Activated CD4-positive, alpha-beta memory T cell treated with anti-CD3 and anti-CD28 coated beads, Interleukin-2, amount 10 ng/mL, durations not matched to agents 7 days and 5 days (primary cell): ENCODE measurements around the gene ST6GALNAC1. TPM values are rescaled to one million over a fixed set of nuclear protein-coding genes. Genes with fewer than 3 reads are reported as not detected.

Source experiments
- CTCF ChIA-PET: fragments of 350-600 bp; sonication (Branson Sonifier 250); formaldehyde crosslinking; loops from one replicate; lab custom pipeline; 2021; ENCODE audit warnings: antibody characterized with exemption, inconsistent platforms; lab: Charles Lee
- POLR2A ChIA-PET: fragments of 350-600 bp; sonication (Branson Sonifier 250); formaldehyde crosslinking; loops from one replicate; lab custom pipeline; 2021; ENCODE audit warnings: antibody characterized with exemption; lab: Charles Lee
- DNase-seq: peaks from one replicate; pipeline ENCODE4 v3.0.0-alpha.2; 2020
- H3K27ac Mint-ChIP-seq: one replicate; pipeline ENCODE4 v1.8.0; 2021; ENCODE audit warnings: mild to moderate bottlenecking, mixed read lengths
- H3K27me3 Mint-ChIP-seq: one replicate; pipeline ENCODE4 v1.8.0; 2021; ENCODE audit warnings: mixed read lengths
- H3K36me3 Mint-ChIP-seq: one replicate; pipeline ENCODE4 v1.8.0; 2021; ENCODE audit warnings: low read depth, mixed read lengths
- H3K4me1 Mint-ChIP-seq: one replicate; pipeline ENCODE4 v1.8.0; 2021; ENCODE audit warnings: mixed read lengths
- H3K4me3 Mint-ChIP-seq: one replicate; pipeline ENCODE4 v1.8.0; 2021; ENCODE audit warnings: mild to moderate bottlenecking, mixed read lengths
- H3K9me3 Mint-ChIP-seq: one replicate; pipeline ENCODE4 v1.8.0; 2021; ENCODE audit warnings: mixed read lengths
- total RNA-seq, 2 experiments: library from RNA; stranded (reverse); gene quantifications; one replicate each; pipeline ENCODE4 v1.2.3, GENCODE V29; 2021

Gene ST6GALNAC1
- total RNA-seq: 1 to 10 TPM; 3.1 to 4.0 TPM

GRCh38 chr17:76643553-76644148 lies at the start of gene ST6GALNAC1:
Gene ST6GALNAC1 (minus strand): TSS chr17:76643757. CDS start chr17:76643638, 119 bp downstream.
- peaks cover 2% of the 10 kb centered on the region for H3K36me3 Mint-ChIP-seq
- ChIA-PET CTCF (interaction anchor here (0.7 to 1.6 kb wide), 4 partner anchors 18 to 38 kb away, joined by 3 to 9 read pairs (median 4); no protein-coding TSS in a partner anchor), POLR2A (interaction anchor here (0.9 to 1.4 kb wide), 5 partner anchors 28 to 86 kb away, joined by 3 to 10 read pairs (median 4); partner anchors contain the start of gene JMJD6)
- H3K27me3 Mint-ChIP-seq: peaks cover 15% of the 10 kb centered on the region
- DNase-seq: peak; percentile 38
- peak within 1 kb of the TSS; percentile 61 for H3K4me3 Mint-ChIP-seq
- H3K27ac Mint-ChIP-seq: peak within 1 kb of the TSS; percentile 49
- peaks cover 22% of the 10 kb centered on the region for H3K4me1 Mint-ChIP-seq
- H3K9me3 Mint-ChIP-seq: no peaks in the 10 kb centered on the region

- Mint-ChIP-seq H3K27ac (no peak overlapping the region), H3K4me3 (no peak overlapping the region), H3K4me1 (peaks cover 15% of the 10 kb centered on the region), H3K9me3 (no peaks in the 10 kb centered on the region), H3K36me3 (no peaks in the 10 kb centered on the region), H3K27me3 (no peaks in the 10 kb centered on the region)
- ChIA-PET POLR2A (no interaction called here), CTCF (interaction anchor here (1.2 to 1.6 kb wide), 2 partner anchors 10 to 68 kb away, joined by 4 to 6 read pairs; no protein-coding TSS in a partner anchor)
- no peak for DNase-seq
Observed at GRCh38 chr17:76691379-76692191, 48.0 kb upstream of the ST6GALNAC1 start.

- Mint-ChIP-seq H3K4me3 (no peak overlapping the region), H3K36me3 (no peaks in the 10 kb centered on the region), H3K9me3 (no peaks in the 10 kb centered on the region), H3K4me1 (peaks cover 8% of the 10 kb centered on the region), H3K27me3 (no peaks in the 10 kb centered on the region), H3K27ac (no peak overlapping the region)
- POLR2A ChIA-PET: no interaction called here
- CTCF ChIA-PET: interaction anchor here (1.2 to 1.6 kb wide), 2 partner anchors 9 to 67 kb away, joined by 4 to 6 read pairs; no protein-coding TSS in a partner anchor
- DNase-seq: no peak
Observed at GRCh38 chr17:76690596-76691280, 47.2 kb upstream of the ST6GALNAC1 start.

- Mint-ChIP-seq H3K4me1 (no peaks in the 10 kb centered on the region), H3K36me3 (no peaks in the 10 kb centered on the region), H3K9me3 (no peaks in the 10 kb centered on the region), H3K27me3 (no peaks in the 10 kb centered on the region), H3K27ac (no peak overlapping the region), H3K4me3 (no peak overlapping the region)
- POLR2A ChIA-PET: no interaction called here
- DNase-seq: no peak
- CTCF ChIA-PET: interaction anchor here (1.2 kb wide), 1 partner anchor 66 kb away, joined by 6 read pairs; no protein-coding TSS in a partner anchor
Observed at GRCh38 chr17:76689859-76690258, 46.3 kb upstream of the ST6GALNAC1 start.

- CTCF ChIA-PET: no interaction called here
- H3K36me3 Mint-ChIP-seq: no peaks in the 10 kb centered on the region
Observed at GRCh38 chr17:76688165-76688622, 44.6 kb upstream of the ST6GALNAC1 start.

GRCh38 chr17:76687298-76688164 lies 44.0 kb upstream of the ST6GALNAC1 start:
- no peaks in the 10 kb centered on the region for H3K9me3 Mint-ChIP-seq
- ChIA-PET CTCF (no interaction called here), POLR2A (interaction anchor here (1.9 kb wide), 1 partner anchor 16 kb away, joined by 6 read pairs; no protein-coding TSS in a partner anchor)
- DNase-seq: no peak
- H3K4me3 Mint-ChIP-seq: no peak overlapping the region
- no peaks in the 10 kb centered on the region for H3K27me3 Mint-ChIP-seq
- H3K27ac Mint-ChIP-seq: no peak overlapping the region
- H3K36me3 Mint-ChIP-seq: no peaks in the 10 kb centered on the region
- H3K4me1 Mint-ChIP-seq: no peaks in the 10 kb centered on the region

More at GRCh38 chr17:76688165-76688622, 44.6 kb upstream of the ST6GALNAC1 start:
- H3K4me3 Mint-ChIP-seq: no peak overlapping the region
- no peaks in the 10 kb centered on the region for H3K4me1 Mint-ChIP-seq
- no peak overlapping the region for H3K27ac Mint-ChIP-seq
- no peak for DNase-seq
- POLR2A ChIA-PET: interaction anchor here (1.9 kb wide), 1 partner anchor 16 kb away, joined by 6 read pairs; no protein-coding TSS in a partner anchor
- H3K9me3 Mint-ChIP-seq: no peaks in the 10 kb centered on the region
- no peaks in the 10 kb centered on the region for H3K27me3 Mint-ChIP-seq

GRCh38 chr17:76686538-76687297 lies 43.2 kb upstream of the ST6GALNAC1 start:
- Mint-ChIP-seq H3K36me3 (no peaks in the 10 kb centered on the region), H3K4me3 (no peak overlapping the region), H3K27ac (no peak overlapping the region), H3K27me3 (peaks cover 3% of the 10 kb centered on the region), H3K4me1 (peaks cover 4% of the 10 kb centered on the region), H3K9me3 (no peaks in the 10 kb centered on the region)
- ChIA-PET POLR2A (no interaction called here), CTCF (no interaction called here)
- DNase-seq: no peak

- ChIA-PET POLR2A (interaction anchor here (1.2 kb wide), 1 partner anchor 14 kb away, joined by 4 read pairs; no protein-coding TSS in a partner anchor), CTCF (interaction anchor here (1.5 kb wide), 1 partner anchor 62 kb away, joined by 4 read pairs; no protein-coding TSS in a partner anchor)
- Mint-ChIP-seq H3K27ac (no peak overlapping the region), H3K36me3 (no peaks in the 10 kb centered on the region), H3K4me1 (peaks cover 8% of the 10 kb centered on the region), H3K9me3 (no peaks in the 10 kb centered on the region), H3K27me3 (peaks cover 6% of the 10 kb centered on the region), H3K4me3 (no peak overlapping the region)
- DNase-seq: no peak
Observed at GRCh38 chr17:76685846-76686245, 42.3 kb upstream of the ST6GALNAC1 start.

- no peak for DNase-seq
- Mint-ChIP-seq H3K27ac (no peak overlapping the region), H3K4me1 (peaks cover 8% of the 10 kb centered on the region), H3K36me3 (no peaks in the 10 kb centered on the region), H3K9me3 (no peaks in the 10 kb centered on the region), H3K4me3 (no peak overlapping the region), H3K27me3 (peaks cover 6% of the 10 kb centered on the region)
- CTCF ChIA-PET: interaction anchor here (1.5 to 1.7 kb wide), 2 partner anchors 14 to 62 kb away, joined by 4 read pairs; no protein-coding TSS in a partner anchor
- POLR2A ChIA-PET: interaction anchor here (1.2 kb wide), 1 partner anchor 14 kb away, joined by 4 read pairs; no protein-coding TSS in a partner anchor
Observed at GRCh38 chr17:76685366-76685765, 41.8 kb upstream of the ST6GALNAC1 start.

GRCh38 chr17:76684756-76685155 lies 41.2 kb upstream of the ST6GALNAC1 start:
- Mint-ChIP-seq H3K27ac (no peak overlapping the region), H3K4me3 (no peak overlapping the region), H3K27me3 (peaks cover 6% of the 10 kb centered on the region), H3K36me3 (no peaks in the 10 kb centered on the region), H3K9me3 (no peaks in the 10 kb centered on the region), H3K4me1 (peaks cover 8% of the 10 kb centered on the region)
- ChIA-PET CTCF (interaction anchor here (1.5 to 1.7 kb wide), 2 partner anchors 13 to 61 kb away, joined by 4 read pairs; no protein-coding TSS in a partner anchor), POLR2A (interaction anchor here (1.2 kb wide), 1 partner anchor 13 kb away, joined by 4 read pairs; no protein-coding TSS in a partner anchor)
- DNase-seq: no peak
